GM21529 (cell line): Measurements from ENCODE around the gene CNPPD1.

Experiments
- ATAC-seq: cut with Tn5 transposase; IDR thresholded peaks from one replicate; pipeline ENCODE4 v1.9.1; 2021; ENCODE audit not compliant: unreplicated experiment

The CNPPD1 gene

DNA sequence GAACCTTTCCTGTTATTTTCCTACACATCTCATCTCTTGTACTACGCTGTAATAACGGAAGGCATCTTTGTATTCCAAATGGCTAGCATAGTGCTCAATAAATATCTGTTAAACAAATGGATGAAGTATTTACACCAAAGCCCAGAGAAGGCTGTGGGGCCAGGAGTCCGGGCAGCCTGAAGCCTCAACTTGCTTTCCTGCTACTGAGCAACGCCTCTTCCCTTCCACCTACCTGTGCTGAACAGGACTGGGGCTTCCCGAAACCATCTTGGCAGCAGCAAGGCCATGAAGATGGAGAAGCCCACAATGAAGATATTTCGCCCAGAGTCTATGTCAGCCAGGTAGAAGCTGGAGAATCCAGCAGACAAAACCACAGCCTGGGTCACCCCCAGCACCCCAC is 13.6 kb downstream of the CNPPD1 start:
- no peak for ATAC-seq

GRCh38 chr2:219161097-219161496 is 15.6 kb downstream of the CNPPD1 start:
- no peak for ATAC-seq

DNA sequence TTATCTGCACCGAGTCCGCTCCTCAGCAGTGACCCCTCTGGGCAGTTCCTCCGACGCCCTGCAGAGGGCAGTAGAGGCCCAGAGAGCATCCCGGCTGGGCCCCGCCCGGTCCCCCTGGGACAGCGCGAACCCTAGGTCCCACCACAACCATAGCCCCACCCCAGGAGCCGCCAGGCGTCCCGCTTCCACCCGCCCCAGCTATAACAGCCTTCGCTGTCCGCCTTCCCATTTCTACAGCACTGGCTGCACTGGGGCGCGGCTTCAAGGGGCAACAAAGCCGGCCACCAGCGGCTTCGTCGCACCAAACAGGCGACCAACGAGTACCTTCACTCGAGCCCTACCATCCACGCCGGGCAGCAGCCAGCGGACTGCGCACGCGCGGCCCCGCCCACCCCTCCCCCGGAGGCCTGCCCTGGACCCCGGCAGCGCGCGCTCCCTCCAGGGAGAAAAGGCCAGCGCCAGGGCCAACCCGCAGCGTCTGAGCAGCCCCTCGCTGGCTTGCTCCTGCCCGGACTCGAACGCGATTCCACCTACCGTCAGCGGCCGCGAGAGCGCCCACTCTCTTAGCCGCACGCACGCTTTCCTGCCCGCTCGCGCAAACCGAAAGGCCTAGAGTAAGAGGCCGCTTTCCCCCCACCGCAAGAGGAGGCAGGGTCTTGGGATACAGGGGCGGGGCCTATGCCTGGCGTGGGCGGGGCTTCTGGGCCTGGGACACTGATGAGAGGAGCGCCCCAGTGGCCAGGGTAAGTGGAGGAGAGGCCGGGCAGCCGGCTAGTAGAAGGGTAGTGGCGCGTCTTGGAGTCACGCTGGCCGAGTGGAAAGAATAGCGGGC is 16.3 kb downstream of the CNPPD1 start, which contains the start of gene NHEJ1:
Gene NHEJ1 (minus strand): TSS at position 630 of the 832 bp plus-strand sequence. CDS start 2,453 bp downstream, outside the sequence.
- ATAC-seq: peak; percentile 90

DNA sequence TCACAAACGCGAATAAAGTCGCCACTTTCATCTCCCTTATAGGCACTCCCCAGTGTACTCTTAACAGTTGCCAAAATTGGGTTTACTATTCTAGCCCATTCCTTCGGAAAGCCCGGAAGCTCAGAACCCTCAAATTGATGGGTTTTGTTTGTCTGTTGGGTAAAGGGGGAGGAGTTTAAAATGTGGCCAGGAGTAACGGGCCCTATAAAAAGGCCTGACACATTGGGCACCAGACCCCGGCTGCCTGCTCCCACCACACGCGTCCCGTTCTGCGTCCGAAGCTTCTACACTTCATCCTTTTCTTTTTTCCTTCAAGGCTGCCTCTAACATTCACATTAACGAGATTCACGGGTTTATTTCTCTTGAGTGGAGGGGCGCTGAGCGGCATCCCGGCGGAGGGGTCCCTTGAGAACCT is 16.9 kb downstream of the CNPPD1 start:
- peak; percentile 1 for ATAC-seq

GRCh38 chr2:219158586-219158985 is 18.1 kb downstream of the CNPPD1 start:
- no peak for ATAC-seq

- ATAC-seq: no peak
Measured at GRCh38 chr2:219158025-219158424, 18.7 kb downstream of the CNPPD1 start.

DNA sequence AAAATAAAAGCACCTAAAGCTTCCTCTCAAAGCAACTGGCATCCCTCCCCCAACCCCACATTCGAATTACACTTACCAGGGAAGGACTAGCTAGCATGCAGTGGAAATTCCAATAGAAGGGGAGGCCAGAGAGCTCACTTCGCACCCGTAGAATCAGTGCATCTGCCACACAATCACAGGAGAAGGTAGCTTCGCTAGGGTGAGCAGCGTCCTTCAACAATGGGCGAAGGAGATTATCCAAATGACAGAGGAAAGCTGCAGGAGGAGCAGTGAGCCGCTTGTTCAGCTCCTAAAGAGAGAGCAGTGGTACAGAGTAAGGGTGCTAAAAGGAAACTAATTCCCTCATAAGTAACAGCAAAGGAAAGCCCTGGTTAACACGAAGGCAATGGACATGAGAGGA is 19.3 kb downstream of the CNPPD1 start:
- no peak for ATAC-seq

- ATAC-seq: no peak
Measured at GRCh38 chr2:219155054-219155644, 21.6 kb downstream of the CNPPD1 start.

- no peak for ATAC-seq
Measured at GRCh38 chr2:219149667-219150066, 27.1 kb downstream of the CNPPD1 start.

GRCh38 chr2:219142329-219142728 is 34.4 kb downstream of the CNPPD1 start:
- no peak for ATAC-seq

DNA sequence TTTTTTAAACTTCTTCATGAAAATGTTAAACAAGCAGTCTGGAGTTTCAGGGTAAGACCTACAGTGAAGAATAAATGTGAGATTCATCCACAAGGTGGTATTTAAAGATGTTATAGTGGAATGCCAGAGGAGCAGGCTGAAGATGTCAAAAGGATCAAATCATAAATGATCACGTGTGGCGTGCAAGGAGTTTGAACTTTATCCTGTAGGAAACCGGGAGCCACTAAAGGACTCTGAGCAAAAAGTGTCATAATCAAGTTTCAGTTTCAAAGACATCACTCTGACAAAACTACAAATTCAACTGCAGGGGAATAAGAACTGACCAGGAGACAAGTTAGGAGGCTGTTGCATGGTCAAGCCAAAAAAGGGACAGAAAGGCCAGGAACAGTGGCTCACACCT is 36.0 kb downstream of the CNPPD1 start:
- ATAC-seq: no peak

DNA sequence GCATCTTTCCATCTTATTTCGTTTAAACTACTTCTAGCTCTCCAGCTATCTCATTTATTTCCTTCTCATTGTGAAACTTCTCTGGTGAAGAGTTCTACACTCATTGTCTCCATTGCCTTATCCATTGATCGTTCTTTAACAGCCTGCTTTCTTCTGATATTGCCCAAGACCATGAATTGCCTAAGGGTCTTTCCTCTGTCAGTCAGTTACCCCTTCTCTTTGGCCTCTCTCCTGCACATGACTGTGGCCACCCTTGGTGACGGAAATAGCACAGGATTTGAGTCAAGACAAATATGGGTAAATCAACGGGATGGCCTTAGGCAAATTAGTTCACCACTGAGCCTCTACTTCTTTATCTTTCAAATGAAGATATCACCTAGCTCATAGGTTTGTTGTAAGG is 42.7 kb downstream of the CNPPD1 start:
- ATAC-seq: no peak

GRCh38 chr2:219131744-219132143 is 45.0 kb downstream of the CNPPD1 start:
- ATAC-seq: no peak

DNA sequence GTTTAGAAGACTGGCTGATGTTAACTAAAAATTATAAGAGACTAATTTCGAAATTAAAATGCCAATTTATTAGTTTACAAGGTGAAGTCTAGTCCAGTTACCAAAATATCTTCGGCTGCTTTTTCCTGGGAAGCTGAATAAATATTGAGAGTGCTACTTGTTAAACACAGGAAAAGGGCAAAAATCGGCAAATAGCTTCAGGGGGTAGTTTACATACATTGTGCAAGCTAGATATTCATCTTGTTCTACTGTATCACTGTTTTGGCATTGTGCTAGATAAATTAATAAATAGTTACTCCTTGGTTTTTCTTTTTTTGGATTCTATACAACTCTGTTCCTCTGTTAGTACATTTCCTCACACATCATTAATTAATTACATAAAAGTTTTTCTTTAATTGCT is 45.4 kb downstream of the CNPPD1 start:
- ATAC-seq: no peak

GRCh38 chr2:219129589-219129988 is 47.1 kb downstream of the CNPPD1 start:
- no peak for ATAC-seq

DNA sequence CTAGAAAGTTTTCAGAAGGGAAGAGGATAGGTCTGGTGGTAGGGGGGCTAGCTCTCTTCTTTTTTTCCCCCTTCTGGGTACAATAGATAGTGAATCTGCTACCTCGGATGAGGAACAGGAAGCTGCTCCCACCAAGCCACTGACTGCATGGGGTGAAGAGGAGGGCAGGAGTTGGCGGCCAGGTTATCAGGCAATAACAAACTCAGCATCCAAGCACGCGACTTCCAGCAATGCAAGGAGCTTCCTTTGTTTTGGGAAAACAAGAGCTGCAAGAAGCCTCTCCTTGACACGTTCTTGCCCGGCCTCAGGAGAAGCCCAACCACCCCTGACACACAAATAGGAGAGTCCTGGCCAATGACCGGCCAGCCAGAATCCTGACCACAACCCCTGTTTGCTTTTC is 48.3 kb downstream of the CNPPD1 start:
- ATAC-seq: no peak

GRCh38 chr2:219127037-219127635 is 49.6 kb downstream of the CNPPD1 start:
- ATAC-seq: no peak

- ATAC-seq: no peak
Measured at GRCh38 chr2:219126555-219126954, 50.2 kb downstream of the CNPPD1 start.

DNA sequence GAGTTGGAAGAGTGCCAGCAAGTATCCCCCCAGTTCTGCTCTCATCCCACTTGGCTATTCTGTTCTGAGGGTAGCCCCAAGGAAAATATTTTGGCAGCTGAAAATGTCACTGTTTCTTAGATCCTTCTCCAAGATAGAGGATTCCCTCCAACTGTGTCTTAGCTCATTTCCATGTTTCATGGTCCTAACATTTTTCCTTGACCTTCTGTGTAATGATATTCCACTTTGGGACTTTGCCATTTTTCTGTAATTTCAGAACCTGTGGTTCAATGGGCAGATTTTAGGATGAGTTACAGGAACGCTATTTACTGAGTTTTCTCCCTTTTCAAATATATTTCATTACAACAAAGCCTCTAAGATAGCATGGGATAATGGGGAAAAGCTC is 50.8 kb downstream of the CNPPD1 start:
- no peak for ATAC-seq

DNA sequence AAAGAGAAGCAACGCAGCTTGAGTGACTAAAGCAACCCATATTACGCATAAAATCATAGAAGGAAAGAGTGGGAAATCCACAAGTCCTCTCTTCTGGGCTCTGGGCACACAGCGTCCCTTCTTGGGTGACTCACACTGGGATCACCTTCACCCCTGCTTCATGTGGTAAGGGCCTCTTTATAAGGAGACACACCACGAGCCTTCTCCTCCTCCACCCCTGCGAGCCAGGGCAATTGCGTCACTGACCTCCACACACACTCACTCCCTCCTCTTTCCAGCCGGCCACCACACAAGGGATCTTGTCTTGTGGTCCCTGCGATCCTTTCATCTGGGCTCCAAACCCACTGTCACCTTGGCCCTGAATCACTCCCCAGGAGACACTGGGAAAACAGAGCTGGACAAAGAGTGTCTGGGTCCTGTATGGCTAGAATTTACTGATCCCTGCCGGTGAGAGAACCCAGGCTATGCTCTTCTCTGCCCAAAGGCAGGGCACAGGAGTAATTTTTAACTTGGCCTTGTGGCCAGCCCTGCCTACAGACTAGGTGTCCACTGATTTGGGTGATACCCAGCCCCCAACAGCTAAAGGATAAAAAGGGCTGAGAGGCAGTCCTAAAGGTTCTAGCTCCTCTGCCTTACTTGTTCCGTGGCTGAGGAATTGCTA is 51.4 kb downstream of the CNPPD1 start:
- ATAC-seq: no peak

GRCh38 chr2:219124381-219125110 is 52.2 kb downstream of the CNPPD1 start:
- no peak for ATAC-seq
